Activated effector memory CD4-positive, alpha-beta T cell treated with Interleukin-2 at 50 U/mL for 16 hours (primary cell): Measurements from ENCODE around the gene HSD17B2.
"Not testable (repeated sequence)": the region's sequence is repeated elsewhere in the genome, so short reads cannot be mapped to it uniquely, and the experiment has no call there.

ENCODE experiments used
- DNase-seq: peaks from one replicate; pipeline ENCODE4 v3.0.0-alpha.2; 2020

Gene HSD17B2, protein sequence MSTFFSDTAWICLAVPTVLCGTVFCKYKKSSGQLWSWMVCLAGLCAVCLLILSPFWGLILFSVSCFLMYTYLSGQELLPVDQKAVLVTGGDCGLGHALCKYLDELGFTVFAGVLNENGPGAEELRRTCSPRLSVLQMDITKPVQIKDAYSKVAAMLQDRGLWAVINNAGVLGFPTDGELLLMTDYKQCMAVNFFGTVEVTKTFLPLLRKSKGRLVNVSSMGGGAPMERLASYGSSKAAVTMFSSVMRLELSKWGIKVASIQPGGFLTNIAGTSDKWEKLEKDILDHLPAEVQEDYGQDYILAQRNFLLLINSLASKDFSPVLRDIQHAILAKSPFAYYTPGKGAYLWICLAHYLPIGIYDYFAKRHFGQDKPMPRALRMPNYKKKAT

DNA sequence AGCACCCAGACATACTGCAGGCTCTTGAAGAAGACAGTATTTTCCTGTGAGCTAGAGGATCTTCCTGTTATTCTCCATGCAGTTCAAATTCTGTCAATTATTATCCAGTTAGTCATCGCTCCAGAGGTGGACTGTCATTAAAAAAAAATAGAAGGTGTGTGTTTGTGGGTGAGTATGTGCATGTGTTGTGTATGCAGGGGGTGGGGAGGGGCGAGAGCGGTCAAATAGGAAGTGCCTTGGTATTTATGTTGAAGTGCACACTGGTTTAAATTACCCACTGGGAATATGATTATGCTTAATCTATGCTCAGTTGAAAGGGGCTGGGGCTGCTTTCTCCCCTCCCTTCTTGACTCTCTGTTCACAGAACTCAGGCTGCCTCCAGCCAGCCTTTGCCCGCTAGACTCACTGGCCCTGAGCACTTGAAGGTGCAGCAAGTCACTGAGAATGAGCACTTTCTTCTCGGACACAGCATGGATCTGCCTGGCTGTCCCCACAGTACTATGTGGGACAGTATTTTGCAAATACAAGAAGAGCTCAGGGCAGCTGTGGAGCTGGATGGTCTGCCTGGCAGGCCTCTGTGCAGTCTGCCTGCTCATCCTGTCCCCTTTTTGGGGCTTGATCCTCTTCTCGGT lies at the start of gene HSD17B2:
Gene HSD17B2, plus strand, starts transcription at position 273 of the 632 bp plus-strand sequence. Its CDS starts 172 bp downstream, at position 445.
- DNase-seq = no peak

DNA sequence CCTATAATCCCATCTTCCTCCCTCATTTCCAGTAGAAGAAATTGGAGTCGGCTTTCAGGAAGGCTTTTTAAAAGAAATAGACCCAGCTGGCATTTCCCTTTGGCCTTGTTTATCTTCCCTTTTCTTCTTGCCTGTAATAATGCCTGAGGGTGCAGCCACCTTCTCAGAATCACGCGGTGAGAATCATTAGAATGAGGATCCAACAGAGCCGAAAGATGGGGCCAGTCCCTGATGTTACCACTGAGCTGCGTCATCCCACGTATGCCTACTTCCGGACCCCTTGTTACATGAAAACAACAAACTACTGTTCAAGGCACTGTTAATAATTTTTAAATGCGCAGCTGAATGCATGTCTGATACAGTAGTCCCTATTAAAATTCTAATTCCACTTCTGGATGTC lies 47.9 kb upstream of the HSD17B2 start:
- DNase-seq = no peak

DNA sequence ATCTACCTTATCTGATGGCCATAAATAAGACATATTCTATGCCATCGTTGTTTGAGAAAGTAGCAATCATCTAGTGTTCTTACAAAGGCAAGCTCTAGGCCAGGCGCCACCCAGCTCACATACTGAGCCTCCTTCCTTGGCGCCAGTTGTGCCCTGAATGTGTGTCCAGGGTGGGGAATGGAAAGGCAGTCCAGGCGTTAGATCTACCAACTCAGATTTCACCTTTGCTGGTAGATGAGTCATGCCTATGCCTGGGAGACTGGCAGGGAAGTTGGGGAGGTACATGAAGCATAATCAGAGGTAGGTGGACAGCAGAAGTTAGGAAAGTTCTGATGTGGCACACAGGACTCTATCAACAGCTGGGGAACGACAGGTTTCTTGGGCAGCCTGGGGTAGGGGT lies 47.3 kb upstream of the HSD17B2 start:
- no peak for DNase-seq

DNA sequence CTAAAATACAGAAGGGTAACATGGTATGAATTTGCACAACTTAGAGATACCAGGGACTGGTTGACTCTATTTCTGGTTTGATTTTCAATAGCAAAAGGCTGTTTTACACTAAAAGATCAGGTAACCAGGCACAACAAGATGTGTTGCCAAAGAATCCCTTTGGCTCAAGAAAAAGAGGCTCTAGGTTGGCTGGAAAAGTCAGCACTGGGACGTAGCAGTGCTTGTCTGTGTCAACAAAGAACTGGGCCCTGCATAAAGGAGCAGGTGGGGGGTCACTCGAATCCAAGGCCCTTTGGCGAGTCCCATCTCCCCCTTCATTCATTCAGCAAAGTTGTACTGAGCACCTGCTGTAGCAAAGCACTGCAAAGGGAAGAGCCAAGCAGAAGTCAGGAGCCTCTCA lies 42.2 kb upstream of the HSD17B2 start:
- no peak for DNase-seq

DNA sequence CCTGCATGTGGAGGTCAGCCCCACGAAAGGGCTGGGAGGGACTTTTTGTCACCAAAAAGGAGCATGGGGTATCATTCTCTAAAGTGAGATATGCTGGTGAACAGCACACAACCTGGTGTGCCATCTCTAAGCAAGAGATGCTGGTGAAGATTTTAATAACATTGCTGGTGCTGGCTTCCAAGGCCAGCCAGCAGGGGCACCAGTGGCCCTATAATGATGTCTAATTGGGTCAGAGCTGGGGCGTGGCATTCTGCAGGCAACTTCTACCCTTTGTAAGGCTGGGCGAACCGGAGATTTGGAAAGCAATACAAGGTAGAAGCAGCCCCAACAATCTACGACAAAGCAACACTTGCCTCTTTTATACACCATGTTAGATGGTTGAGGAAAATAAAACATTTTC lies 40.6 kb upstream of the HSD17B2 start:
- DNase-seq = no peak

DNA sequence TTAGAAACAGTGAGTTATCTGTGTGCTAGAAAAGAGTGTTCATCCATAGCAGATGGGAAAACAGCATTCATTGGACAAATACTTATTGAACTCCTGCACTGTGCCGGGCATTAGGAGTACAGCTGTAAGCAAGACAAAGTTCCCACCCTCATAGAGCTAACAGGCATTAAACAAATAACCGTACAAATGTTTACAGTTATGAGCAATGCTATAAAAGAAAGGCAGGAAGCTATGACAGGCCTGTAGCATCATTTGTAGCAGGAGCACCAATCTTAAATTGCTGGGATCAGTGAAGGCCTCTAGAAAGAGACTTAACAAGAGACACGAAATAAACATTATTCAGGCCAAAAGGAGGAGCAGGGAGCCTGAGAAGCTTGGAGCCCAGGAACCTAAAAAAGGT lies 39.4 kb upstream of the HSD17B2 start:
- DNase-seq = no peak

DNA sequence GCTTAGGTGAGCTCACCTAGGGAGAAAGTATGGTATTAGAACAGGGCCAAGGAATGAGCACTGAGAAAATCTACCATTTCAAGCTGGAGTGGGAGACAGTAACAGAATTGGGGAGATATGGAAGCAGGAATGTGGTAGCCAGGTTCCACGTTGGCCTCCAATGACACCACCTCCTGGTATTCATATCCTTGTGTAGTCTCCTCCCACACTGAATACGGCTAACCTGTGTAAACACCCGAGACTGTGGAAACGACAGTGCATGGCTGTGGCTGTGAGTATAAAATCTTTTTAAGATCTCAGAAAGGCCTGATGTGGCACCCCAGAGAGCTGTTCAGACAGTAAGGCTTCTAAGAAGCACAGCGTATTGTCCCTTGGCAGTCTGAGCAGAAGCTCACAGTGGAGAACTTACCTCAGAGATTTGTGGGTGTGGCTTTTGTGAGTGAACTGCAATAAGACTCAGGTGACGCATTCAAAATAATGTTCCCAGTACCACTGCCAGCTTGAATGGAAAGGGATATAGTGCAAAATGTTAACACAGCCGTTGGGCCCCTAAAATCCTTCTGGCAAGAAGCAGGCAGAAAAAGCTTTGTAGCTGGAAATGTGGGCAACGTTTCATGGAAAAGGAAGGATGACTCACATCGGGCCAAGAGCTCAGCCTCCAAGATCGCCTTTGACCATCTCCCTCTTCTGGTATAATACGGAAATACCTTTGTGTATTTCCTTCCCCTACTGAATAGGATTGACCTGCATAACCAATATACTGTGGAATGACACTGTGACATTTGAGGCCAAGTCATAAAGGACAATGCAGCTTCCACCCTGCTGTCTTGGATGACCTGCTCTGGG lies 38.2 kb upstream of the HSD17B2 start:
- no peak for DNase-seq

DNA sequence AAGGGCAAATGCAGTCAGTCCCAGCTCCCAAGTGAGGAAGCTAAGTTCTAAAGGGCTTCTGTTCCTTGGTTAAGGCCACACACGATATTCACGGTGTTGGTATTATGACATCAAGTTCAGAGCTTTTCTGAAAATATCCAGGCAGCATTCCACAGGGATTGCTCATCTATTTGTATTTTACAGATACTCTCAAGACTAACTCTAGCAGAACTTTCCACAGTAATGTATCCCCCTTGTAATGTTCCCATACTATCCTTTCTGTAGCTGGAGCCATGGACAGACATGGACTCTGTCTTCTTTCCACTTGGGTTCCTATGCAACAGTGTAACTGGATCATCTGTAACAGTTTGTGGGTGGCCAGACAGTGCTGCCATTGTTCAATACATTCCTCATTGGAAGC lies 37.3 kb upstream of the HSD17B2 start:
- DNase-seq = no peak

DNA sequence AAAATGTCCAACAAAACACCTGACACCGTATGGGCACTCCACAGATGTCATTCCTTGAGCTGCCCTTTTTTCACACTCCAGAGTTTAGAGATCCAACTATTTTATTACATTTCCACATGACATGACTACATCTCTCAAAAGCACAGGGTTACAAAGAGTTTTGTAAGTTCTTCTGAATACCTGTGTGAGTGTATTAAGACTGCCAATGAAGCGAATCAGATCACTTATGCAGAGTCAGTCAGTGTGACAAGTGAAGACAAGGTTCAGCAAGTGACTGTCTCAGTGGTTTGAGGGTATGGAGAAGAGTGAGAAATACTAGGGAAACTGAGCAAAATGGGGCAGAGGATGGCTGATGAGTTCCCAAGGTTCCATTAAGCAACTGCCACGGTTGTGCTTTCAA lies 32.2 kb upstream of the HSD17B2 start:
- DNase-seq = no peak

DNA sequence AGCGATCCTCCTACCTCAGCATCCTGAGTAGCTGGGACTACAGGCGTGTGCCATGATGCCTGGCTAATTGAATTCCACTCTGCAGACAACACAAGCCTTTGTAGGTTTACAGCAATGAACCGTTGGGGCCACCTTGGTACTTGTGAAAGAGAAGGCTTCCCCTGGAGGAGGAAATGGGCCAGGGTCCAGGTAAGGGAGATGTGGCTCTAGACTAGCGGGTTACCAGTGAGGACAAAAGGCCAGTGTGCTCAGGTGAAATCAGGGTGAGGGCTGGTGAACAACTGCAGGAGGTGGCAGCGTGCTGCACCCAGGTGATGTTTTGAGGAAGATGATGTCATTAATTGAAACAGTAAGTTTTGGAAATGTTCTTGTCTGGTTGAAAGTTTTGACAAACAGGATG lies 30.5 kb upstream of the HSD17B2 start:
- DNase-seq = no peak

DNA sequence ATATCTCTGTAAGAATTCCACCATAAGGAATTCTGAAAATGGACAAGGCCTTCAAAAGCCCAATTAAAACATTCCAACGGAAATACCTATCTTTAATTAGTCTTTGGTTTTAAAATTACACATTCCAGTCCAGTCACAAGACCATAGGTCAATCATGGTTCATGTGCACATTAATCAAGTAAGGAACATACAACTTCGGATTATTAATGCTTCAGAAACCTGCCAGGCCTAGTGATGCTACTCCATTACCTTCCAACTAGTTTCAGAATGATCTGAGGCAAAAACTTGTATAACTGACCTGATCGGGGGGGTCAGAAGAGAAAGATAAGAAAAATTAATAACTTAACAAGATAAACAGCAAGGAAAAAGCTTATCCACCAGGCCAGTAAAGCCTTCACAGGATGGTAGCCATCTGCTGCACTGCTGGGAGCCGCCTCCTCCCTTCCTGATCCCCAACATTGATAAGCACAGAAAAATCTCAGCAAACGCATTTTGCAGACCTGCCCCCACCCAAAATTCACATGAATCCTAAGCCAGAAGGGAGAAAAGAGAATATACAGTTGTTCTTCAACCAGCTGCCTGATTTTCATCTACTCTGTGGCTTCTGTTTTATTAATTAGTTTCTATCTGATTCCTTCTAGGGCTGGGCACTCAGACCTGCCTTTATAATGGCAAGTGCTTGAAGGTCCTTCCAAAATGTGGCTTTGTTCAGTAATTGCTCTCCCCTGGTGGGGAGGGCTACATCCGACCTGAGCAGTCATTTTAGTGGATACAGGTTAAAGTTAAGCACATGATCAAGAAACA lies 29.8 kb upstream of the HSD17B2 start:
- no peak for DNase-seq

DNA sequence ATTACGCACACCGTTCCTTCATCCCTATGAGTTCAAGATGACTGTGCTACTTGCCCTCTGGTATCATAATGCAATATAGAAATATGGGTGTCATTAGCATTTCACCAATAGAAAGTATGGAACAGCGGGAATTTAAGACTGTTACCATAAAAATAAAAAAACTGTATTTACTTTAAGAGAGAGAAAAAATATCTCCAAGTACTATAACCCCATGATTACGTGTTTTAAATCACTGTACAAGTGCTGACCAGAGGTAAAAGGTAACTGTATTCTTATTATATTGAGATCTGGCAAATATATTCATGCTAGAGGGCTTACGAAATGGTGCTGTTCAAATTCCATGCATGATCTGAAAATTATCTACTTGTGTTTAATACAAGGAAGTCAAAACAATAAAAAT lies 29.0 kb upstream of the HSD17B2 start:
- DNase-seq = no peak

DNA sequence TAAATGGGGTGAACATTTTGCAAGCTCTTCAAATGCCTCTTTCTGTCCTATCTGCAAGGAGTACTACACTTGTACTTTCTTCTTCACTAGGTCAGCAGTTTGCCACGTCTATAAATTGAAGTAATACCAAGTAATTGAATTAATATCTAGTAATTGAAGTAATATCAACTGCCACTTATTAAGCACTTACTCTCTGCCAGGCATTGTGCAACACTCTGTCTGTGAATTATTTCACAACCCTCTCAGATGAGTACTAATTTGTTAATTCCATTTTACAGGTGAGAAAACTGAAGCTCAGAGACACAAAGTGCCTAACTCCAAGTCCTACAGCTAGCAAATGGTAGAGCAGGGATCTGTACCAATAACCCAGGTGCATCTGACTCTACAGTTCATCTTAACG lies 27.9 kb upstream of the HSD17B2 start:
- no peak for DNase-seq

DNA sequence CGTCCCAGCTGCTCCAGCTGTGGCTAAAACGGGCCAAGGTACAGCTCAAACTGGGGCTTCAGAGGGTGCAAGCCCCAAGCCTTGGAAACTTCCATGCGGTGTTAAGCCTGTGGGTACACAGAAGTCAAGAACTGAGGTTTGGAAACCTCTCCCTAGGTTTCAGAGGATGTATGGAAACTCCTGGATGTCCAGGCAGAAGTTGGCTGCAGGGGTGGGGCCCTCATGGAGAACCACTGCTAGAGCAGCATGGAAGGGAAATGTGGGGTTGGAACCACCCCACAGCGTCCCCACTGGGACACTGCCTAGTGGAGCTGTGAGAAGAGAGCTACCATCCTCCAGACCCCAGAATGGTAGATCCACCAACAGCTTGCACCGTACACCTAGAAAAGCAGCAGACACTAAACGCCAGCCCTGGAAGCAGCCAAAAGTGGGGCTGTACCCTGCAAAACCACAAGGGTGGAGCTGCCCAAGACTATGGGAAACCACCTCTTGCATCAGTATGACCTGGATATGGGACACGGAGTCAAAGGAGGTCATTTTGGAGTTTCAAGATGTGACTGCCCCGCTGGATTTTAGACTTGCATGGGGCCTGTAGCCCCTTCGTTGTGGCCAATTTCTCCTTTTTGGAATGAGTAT lies 26.0 kb upstream of the HSD17B2 start:
- DNase-seq = no peak

DNA sequence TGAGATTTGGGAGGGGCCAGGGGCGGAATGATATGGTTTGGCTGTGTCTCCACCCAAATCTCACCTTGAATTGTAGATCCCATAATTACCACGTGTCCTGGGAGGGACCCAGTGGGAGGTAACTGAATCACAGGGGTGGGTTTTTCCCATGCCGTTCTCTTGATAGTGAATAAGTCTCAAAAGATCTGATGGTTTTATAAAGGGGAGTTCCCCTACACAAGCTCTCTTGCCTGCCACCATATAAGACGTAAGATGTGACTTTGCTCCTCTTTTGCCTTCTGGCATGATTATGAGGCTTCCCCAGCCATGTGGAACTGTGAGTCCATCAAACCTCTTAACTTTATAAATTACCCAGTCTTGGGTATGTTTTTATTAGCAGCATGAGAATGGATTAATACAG lies 25.3 kb upstream of the HSD17B2 start:
- DNase-seq = not testable (repeated sequence)

DNA sequence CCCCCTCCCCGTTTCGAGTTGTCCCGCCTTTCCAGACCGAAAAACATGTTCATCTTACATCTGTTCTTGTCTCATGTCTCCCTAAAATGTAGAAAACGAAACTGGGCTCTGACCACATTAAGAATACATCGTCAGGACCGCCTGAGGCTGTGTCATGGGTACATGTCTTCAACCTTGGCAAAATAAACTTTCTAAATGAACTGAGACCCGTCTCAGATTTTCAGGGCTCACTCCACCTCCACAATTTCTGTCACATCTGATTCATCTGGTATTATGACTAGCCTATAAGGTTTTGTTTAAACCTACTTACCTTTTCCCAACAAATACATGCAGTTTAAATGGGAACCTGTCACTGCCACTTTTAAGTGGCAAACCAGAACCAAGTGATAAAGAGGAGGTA lies 24.4 kb upstream of the HSD17B2 start:
- DNase-seq = no peak

DNA sequence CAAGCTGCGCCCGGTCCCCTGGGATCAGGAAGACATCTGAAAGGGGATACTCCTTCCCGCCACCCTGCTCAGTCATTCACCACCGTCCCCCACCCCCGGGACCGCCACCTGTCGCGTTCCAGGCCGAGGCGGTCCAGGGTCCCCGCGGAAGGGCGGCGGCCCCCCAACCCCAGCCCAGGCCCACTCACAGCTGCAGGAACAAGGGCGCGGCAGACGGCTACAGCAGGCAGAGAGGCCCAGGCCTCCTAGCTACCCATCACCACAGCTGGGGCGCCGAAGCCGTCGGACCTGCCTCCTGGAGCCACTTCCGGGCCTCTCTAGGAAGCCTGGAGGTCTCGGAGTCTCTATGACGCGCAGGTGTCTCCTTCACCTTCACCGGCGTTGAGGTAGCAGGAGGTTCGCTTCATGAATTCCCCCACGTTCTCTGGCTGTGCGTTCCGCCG lies 23.8 kb upstream of the HSD17B2 start, which contains the start of gene SDR42E1:
Gene SDR42E1, minus strand, starts transcription at position 272 of the 443 bp plus-strand sequence. CDS start 10,612 bp downstream, outside the sequence.
- peak; percentile 31 for DNase-seq

DNA sequence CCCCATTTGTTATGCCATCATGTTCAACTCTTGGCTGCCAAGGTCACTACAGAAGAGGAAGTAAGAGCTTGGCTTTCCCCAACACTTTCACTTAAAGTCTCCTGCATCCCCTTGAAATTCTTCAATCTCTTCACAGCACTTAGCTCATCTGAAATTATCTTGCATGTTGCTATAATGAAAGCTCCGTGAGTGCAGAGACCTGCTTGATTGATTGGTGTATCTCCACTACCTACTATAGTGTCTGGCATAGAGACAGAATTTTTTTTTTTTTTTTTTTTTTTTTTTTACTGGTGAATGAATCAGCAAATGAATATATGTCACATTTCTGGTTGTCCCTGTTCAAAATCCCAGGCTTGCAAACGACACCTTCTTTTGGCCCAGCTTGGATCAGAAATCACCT lies 21.9 kb upstream of the HSD17B2 start:
- DNase-seq = no peak

DNA sequence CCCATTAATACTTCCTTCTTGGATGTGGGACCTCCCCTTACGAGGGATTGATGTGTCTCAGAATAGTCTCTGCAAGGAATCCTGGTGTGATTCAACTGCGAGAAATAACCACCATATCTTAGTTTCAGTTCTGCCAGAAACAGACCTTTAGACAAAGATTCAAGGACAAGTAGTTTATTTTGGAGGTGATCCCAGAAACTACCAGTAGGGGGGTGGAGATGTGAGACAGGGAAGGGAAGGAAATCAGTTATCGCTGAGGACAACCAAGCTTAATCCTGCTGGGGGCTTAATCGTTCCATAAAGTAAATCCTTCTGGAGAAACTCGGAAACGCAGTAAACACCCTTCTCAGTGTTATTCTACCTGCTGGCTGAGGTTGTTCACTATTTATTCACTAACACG lies 18.8 kb upstream of the HSD17B2 start:
- no peak for DNase-seq

DNA sequence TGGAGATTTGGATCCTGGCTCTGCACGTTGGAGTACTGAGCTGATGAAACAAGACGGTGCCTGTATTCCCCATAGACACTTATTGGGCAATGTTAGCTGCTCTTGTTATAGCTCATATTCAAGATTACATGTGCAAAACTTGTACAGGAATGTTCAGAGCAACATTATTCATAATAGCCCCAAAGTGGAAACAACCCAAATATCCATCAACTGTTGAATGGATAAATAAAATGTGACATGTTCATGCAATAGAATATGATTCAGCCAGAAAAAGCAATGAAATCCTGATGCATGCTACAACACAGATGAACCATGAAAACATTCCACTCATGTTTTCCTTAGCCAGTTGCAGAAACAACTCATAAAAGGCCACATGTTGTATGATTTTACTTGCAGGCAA lies 18.1 kb upstream of the HSD17B2 start:
- DNase-seq = no peak

DNA sequence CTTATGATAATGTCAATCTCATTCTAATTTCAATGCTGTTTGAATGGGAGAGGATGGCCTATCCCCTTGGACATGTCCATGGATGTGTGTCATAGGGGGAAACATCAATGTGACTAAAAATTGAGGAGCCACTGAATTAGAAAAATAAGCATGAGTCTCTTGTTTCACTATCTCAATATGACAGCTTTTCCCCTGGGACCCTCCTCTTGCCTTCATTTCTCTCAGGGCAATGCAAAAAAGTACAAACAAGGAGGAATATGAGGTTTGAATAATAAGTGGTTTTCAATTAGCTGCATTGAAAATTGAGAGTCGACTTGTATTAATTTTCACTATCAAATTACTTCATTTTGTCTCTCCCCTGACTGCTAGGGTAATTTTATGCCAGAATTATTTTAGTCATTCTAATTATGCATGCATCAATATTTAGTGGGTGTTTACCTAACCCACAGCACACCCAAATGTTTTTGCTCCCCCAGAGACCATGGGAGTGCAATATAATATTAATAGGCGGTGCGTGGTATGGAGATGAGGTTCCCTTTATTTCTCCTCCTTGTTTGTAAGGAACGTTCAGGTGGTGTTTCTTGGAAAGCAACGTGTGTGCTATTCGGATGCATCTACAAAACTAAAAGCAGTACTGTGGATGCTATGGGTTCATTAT lies 17.0 kb upstream of the HSD17B2 start:
- DNase-seq = no peak

DNA sequence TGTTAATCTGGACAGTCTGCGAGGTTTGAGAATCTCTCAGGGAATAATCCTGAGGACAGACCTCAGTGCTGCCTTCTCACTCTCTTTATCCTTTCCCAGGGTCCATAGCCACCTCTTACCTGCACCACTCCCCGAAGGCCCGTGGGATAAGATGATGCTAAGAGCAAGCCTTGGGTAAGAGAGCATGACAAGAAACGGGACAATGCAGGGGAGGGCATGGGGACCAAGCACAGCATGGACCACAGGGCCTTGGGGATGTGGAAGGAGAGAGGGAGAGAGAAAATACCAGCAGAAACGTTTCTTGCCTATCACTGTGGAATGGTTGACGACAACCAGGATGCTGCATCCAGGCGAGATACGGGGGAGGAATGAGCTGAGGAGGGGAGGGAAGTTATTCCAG lies 15.5 kb upstream of the HSD17B2 start:
- no peak for DNase-seq
